Activated CD8-positive, alpha-beta memory T cell treated with anti-CD3 and anti-CD28 coated beads, Interleukin-2, amount 50 U/mL, for 48 hours (primary cell): Measurements from ENCODE around the gene HMG20B.

ENCODE experiments used
- DNase-seq: peaks from one replicate; pipeline ENCODE4 v3.0.0-alpha.2; 2020

HMG20B gene

GRCh38 chr19:3585301-3586126, 12.8 kb downstream of the HMG20B start, which contains the start of gene GIPC3:
GIPC3 (plus strand) TSS chr19:3585478; CDS start chr19:3585598, 120 bp downstream.
- DNase-seq, result no peak

GRCh38 chr19:3586127-3586626, 13.4 kb downstream of the HMG20B start:
- DNase-seq, result peak; percentile 80

GRCh38 chr19:3586707-3587346, 14.1 kb downstream of the HMG20B start:
- no peak for DNase-seq

GRCh38 chr19:3589439-3589838, 16.7 kb downstream of the HMG20B start:
- DNase-seq, result no peak

- DNase-seq, result no peak
Measured at GRCh38 chr19:3589949-3590348, 17.2 kb downstream of the HMG20B start.

- no peak for DNase-seq
Measured at GRCh38 chr19:3590991-3591659, 18.4 kb downstream of the HMG20B start.

GRCh38 chr19:3591876-3592613, 19.3 kb downstream of the HMG20B start:
- DNase-seq, result no peak

- no peak for DNase-seq
Measured at GRCh38 chr19:3593156-3593555, 20.4 kb downstream of the HMG20B start.

GRCh38 chr19:3595521-3596061, 22.8 kb downstream of the HMG20B start:
- DNase-seq, result no peak

GRCh38 chr19:3599776-3600187, 27.0 kb downstream of the HMG20B start:
- no peak for DNase-seq

GRCh38 chr19:3601021-3601420, 28.3 kb downstream of the HMG20B start:
- DNase-seq, result no peak

- DNase-seq, result peak; percentile 47
Measured at GRCh38 chr19:3603121-3603811, 30.5 kb downstream of the HMG20B start.

GRCh38 chr19:3604227-3604986, 31.7 kb downstream of the HMG20B start:
- no peak for DNase-seq

GRCh38 chr19:3604987-3605343, 32.2 kb downstream of the HMG20B start:
- peak; percentile 67 for DNase-seq

GRCh38 chr19:3605361-3605760, 32.6 kb downstream of the HMG20B start:
- no peak for DNase-seq

GRCh38 chr19:3605770-3606169, 33.0 kb downstream of the HMG20B start:
- no peak for DNase-seq

- peak; percentile 73 for DNase-seq
Measured at GRCh38 chr19:3606174-3606689, 33.5 kb downstream of the HMG20B start.

- DNase-seq, result peak; percentile 88
Measured at GRCh38 chr19:3606690-3607289, 34.0 kb downstream of the HMG20B start, which contains the start of gene TBXA2R. TBXA2R (minus strand) TSS chr19:3606875; CDS start chr19:3600634, 6,241 bp downstream.

GRCh38 chr19:3607303-3608078, 34.7 kb downstream of the HMG20B start:
- no peak for DNase-seq
